CD8-positive, alpha-beta memory T cell (primary cell): ENCODE results near the gene TCEA2. TPM values are rescaled to one million over a fixed set of nuclear protein-coding genes. Genes with fewer than 3 reads are reported as not detected.

Experiments
- CTCF ChIA-PET: fragments of 350-600 bp; sonication (Branson Sonifier 250); formaldehyde crosslinking; loops from one replicate; lab custom pipeline; 2021; ENCODE audit warnings: antibody characterized with exemption; lab: Charles Lee
- POLR2A ChIA-PET: fragments of 350-600 bp; sonication (Branson Sonifier 250); formaldehyde crosslinking; loops from one replicate; lab custom pipeline; 2021; ENCODE audit warnings: antibody characterized with exemption; lab: Charles Lee
- DNase-seq, 5 donors: peaks; one replicate each; pipeline versions ENCODE4 v3.0.0 to v3.0.0-alpha.2; 2020 to 2022; ENCODE audit warnings: mixed read lengths in 1 of 5
- H3K27ac ChIP-seq: one replicate; pipeline ENCODE4 v1.7.0; 2013; ENCODE audit warnings: low read depth, mild to moderate bottlenecking, low read length, moderate library complexity
- H3K27me3 ChIP-seq: 2 replicates; pipeline ENCODE4 v1.7.0; 2013; ENCODE audit warnings: low read length, mild to moderate bottlenecking; ENCODE audit not compliant: insufficient read depth, poor library complexity, severe bottlenecking
- H3K36me3 ChIP-seq: 2 replicates; pipeline ENCODE4 v1.7.0; 2013; ENCODE audit warnings: mild to moderate bottlenecking, low read length, moderate library complexity; ENCODE audit not compliant: insufficient read depth
- H3K4me1 ChIP-seq: 2 replicates; pipeline ENCODE4 v1.7.0; 2013; ENCODE audit warnings: mild to moderate bottlenecking, low read length, moderate library complexity; ENCODE audit not compliant: insufficient read depth
- H3K4me3 ChIP-seq: 2 replicates; pipeline ENCODE4 v1.7.0; 2013; ENCODE audit warnings: mild to moderate bottlenecking, low read length
- H3K9me3 ChIP-seq: 2 replicates; pipeline ENCODE4 v1.7.0; 2013; ENCODE audit warnings: mild to moderate bottlenecking, low read length
- H3K27ac Mint-ChIP-seq, 8 donors: one replicate each; pipeline ENCODE4 v1.8.0; 2020 to 2021; ENCODE audit warnings: mixed read lengths in 8 of 8, mild to moderate bottlenecking in 6 of 8, inconsistent platforms in 3 of 8, moderate library complexity in 3 of 8
- H3K27me3 Mint-ChIP-seq, 2 donors: one replicate each; pipeline ENCODE4 v1.8.0; 2020 to 2021; ENCODE audit warnings: mixed read lengths in 2 of 2, mild to moderate bottlenecking in 1 of 2, moderate library complexity in 1 of 2
- H3K36me3 Mint-ChIP-seq, 3 donors: one replicate each; pipeline ENCODE4 v1.8.0; 2020 to 2021; ENCODE audit warnings: mixed read lengths in 3 of 3, inconsistent platforms in 1 of 3, mild to moderate bottlenecking in 1 of 3
- H3K4me1 Mint-ChIP-seq, 3 donors: one replicate each; pipeline ENCODE4 v1.8.0; 2020 to 2021; ENCODE audit warnings: mixed read lengths in 3 of 3, inconsistent platforms in 1 of 3, mild to moderate bottlenecking in 1 of 3
- H3K4me3 Mint-ChIP-seq, 7 donors: one replicate each; pipeline ENCODE4 v1.8.0; 2020 to 2021; ENCODE audit warnings: mixed read lengths in 7 of 7, mild to moderate bottlenecking in 6 of 7, moderate library complexity in 4 of 7, inconsistent platforms in 2 of 7
- H3K9me3 Mint-ChIP-seq, 5 donors: one replicate each; pipeline ENCODE4 v1.8.0; 2020 to 2022; ENCODE audit warnings: mixed read lengths in 5 of 5, mild to moderate bottlenecking in 3 of 5, moderate library complexity in 2 of 5, inconsistent platforms in 1 of 5
- polyA plus RNA-seq: library from polyadenylated mRNA; unstranded; fragments of 300-500 nt; fragmentation: Illumina TruSeq; gene quantifications from one replicate; pipeline ENCODE4 v1.2.3, GENCODE V29; 2021
- total RNA-seq, 2 experiments: library from RNA; stranded (reverse); gene quantifications; one replicate each; pipeline ENCODE4 v1.2.3, GENCODE V29; 2021

The TCEA2 gene
- total and polyA plus RNA-seq, 3 experiments from 2014 or later, result 24.2 to 30.9 (median 24.5) TPM

GRCh38 chr20:64057628-64058498, 5.1 kb upstream of the TCEA2 start:
- ChIA-PET CTCF (interaction anchor here (0.6 to 3.2 kb wide), 14 partner anchors 13 to 476 kb away, joined by 3 to 28 read pairs (median 4); partner anchors contain the start of genes C20orf204, LKAAEAR1, PRPF6 and SAMD10), POLR2A (interaction anchor here (0.9 kb wide), 1 partner anchor 19 kb away, joined by 4 read pairs; no protein-coding TSS in a partner anchor)
- Histone ChIP-seq H3K36me3 (no peaks in the 10 kb centered on the region), H3K27me3 (no peaks in the 10 kb centered on the region), H3K4me3 (no peak overlapping the region), H3K27ac (no peak overlapping the region), H3K4me1 (peaks cover 15% of the 10 kb centered on the region), H3K9me3 (no peaks in the 10 kb centered on the region)
- H3K36me3 Mint-ChIP-seq, result no peaks in the 10 kb centered on the region
- peaks cover 2 to 18% (median 13%) of the 10 kb centered on the region in 3 donors for H3K4me1 Mint-ChIP-seq
- H3K9me3 Mint-ChIP-seq, result no peaks in the 10 kb centered on the region
- H3K27ac Mint-ChIP-seq, result no peak overlapping the region
- H3K27me3 Mint-ChIP-seq, result peaks cover 5 to 14% of the 10 kb centered on the region in 2 donors
- H3K4me3 Mint-ChIP-seq, result peak overlapping the region in 5 of 7 donors; percentile 3 to 53 (median 44)
- peak; percentile 66 to 84 (median 70) for DNase-seq

DNA sequence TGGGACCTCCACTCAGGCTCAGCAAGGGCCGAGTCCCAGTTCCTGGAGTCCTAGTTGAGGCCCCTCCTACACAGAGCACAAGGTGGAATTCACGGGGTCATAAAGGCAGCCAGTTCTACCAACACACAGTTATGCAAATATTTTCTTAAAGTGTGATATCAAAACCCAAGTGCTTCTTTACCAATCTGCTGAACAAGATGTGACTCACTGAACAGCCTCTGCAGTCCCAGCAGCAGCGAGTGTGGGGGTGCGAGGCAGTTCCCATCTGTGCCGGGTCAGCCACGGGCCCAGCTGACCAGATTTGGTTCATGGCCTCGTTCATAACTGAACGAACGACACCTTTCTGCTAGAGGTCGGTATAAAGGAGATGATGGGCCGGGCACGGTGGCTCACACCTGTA, 4.5 kb upstream of the TCEA2 start:
- Histone ChIP-seq H3K27me3 (no peaks in the 10 kb centered on the region), H3K27ac (no peak overlapping the region), H3K36me3 (no peaks in the 10 kb centered on the region), H3K4me1 (peaks cover 16% of the 10 kb centered on the region), H3K9me3 (no peaks in the 10 kb centered on the region), H3K4me3 (no peak overlapping the region)
- no peak overlapping the region for H3K27ac Mint-ChIP-seq
- peaks cover 2 to 20% (median 13%) of the 10 kb centered on the region in 3 donors for H3K4me1 Mint-ChIP-seq
- DNase-seq, result no peak
- no peaks in the 10 kb centered on the region for H3K9me3 Mint-ChIP-seq
- H3K4me3 Mint-ChIP-seq, result no peak overlapping the region
- CTCF ChIA-PET, result interaction anchor here (1.4 to 3.2 kb wide), 3 partner anchors 19 to 193 kb away, joined by 4 to 28 read pairs (median 13); partner anchors contain the start of genes PRPF6, SAMD10 and TPD52L2
- no peaks in the 10 kb centered on the region for H3K36me3 Mint-ChIP-seq
- POLR2A ChIA-PET, result no interaction called here
- H3K27me3 Mint-ChIP-seq, result peaks cover 1 to 7% of the 10 kb centered on the region in 2 donors

DNA sequence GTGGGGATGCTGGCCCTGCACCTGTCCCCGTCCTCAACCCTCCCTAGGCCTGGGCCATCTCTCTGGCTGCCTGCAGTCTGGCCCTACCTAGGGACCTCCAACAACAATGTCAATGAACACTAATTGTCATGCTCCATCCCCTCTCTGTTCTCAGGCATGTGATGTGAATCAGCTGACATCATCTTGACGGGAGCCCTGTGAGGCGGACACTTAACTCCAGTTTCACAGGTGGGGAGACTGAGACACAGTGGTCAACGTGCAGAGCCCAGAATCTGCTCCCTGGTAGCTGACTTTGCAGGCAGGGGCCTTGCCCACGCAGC, 762 bp upstream of the TCEA2 start:
- POLR2A ChIA-PET, result interaction anchor here (0.8 to 1.4 kb wide), 6 partner anchors 13 to 541 kb away, joined by 3 to 6 read pairs (median 4); partner anchors contain the start of genes OPRL1, PRPF6, PTK6 and RGS19
- Mint-ChIP-seq H3K27ac (no peak overlapping the region), H3K4me1 (peaks cover 26 to 54% (median 33%) of the 10 kb centered on the region in 3 donors), H3K27me3 (peaks cover 0 to 1% of the 10 kb centered on the region in 2 donors), H3K9me3 (no peaks in the 10 kb centered on the region), H3K36me3 (peaks cover 0 to 2% (median 0%) of the 10 kb centered on the region in 3 donors), H3K4me3 (peak overlapping the region in 5 of 7 donors; percentile 15 to 88 (median 53))
- Histone ChIP-seq H3K9me3 (no peaks in the 10 kb centered on the region), H3K27ac (peak overlapping the region; percentile 51), H3K36me3 (no peaks in the 10 kb centered on the region), H3K4me3 (peak overlapping the region; percentile 50), H3K27me3 (no peaks in the 10 kb centered on the region), H3K4me1 (peaks cover 46% of the 10 kb centered on the region)
- CTCF ChIA-PET, result interaction anchor here (0.8 to 3.9 kb wide), 6 partner anchors 10 to 88 kb away, joined by 3 to 33 read pairs (median 3); partner anchors contain the start of genes C20orf204 and PRPF6
- DNase-seq, result no peak

GRCh38 chr20:64063389-64064144, 569 bp downstream of the TCEA2 start:
- Histone ChIP-seq H3K36me3 (no peaks in the 10 kb centered on the region), H3K27ac (peak overlapping the region; percentile 51), H3K9me3 (no peaks in the 10 kb centered on the region), H3K4me1 (peaks cover 41% of the 10 kb centered on the region), H3K27me3 (no peaks in the 10 kb centered on the region), H3K4me3 (peak overlapping the region; percentile 50)
- Mint-ChIP-seq H3K4me3 (peak overlapping the region; percentile 82 to 89 (median 86)), H3K4me1 (peaks cover 21 to 50% (median 24%) of the 10 kb centered on the region in 3 donors), H3K9me3 (no peaks in the 10 kb centered on the region), H3K27ac (peak overlapping the region in 7 of 8 donors; percentile 49 to 92 (median 68)), H3K27me3 (no peaks in the 10 kb centered on the region), H3K36me3 (peaks cover 0 to 2% (median 0%) of the 10 kb centered on the region in 3 donors)
- ChIA-PET CTCF (interaction anchor here (0.7 to 3.9 kb wide), 5 partner anchors 25 to 1684 kb away, joined by 3 to 33 read pairs (median 7); partner anchors contain the start of genes C20orf204 and PRPF6), POLR2A (interaction anchor here (0.9 to 1.4 kb wide), 7 partner anchors 12 to 542 kb away, joined by 3 to 6 read pairs (median 4); partner anchors contain the start of genes OPRL1, PRPF6 and RGS19)
- DNase-seq, result no peak

GRCh38 chr20:64064145-64064698, 1.2 kb downstream of the TCEA2 start:
- no peak for DNase-seq
- H3K27ac ChIP-seq, result no peak overlapping the region
- ChIA-PET POLR2A (interaction anchor here (1.0 to 1.1 kb wide), 2 partner anchors 15 to 84 kb away, joined by 3 read pairs; partner anchors contain the start of gene RGS19), CTCF (interaction anchor here (1.2 to 2.7 kb wide), 2 partner anchors 26 to 56 kb away, joined by 4 to 10 read pairs; no protein-coding TSS in a partner anchor)
- H3K9me3 Mint-ChIP-seq, result no peaks in the 10 kb centered on the region
- H3K36me3 Mint-ChIP-seq, result peaks cover 0 to 2% (median 0%) of the 10 kb centered on the region in 3 donors
- H3K4me3 Mint-ChIP-seq, result peak overlapping the region; percentile 82 to 89 (median 86)
- peak overlapping the region in 7 of 8 donors; percentile 49 to 88 (median 68) for H3K27ac Mint-ChIP-seq
- H3K9me3 ChIP-seq, result no peaks in the 10 kb centered on the region
- H3K27me3 Mint-ChIP-seq, result no peaks in the 10 kb centered on the region
- H3K4me3 ChIP-seq, result peak overlapping the region; percentile 50
- no peaks in the 10 kb centered on the region for H3K36me3 ChIP-seq
- H3K4me1 ChIP-seq, result peaks cover 42% of the 10 kb centered on the region
- peaks cover 21 to 50% (median 24%) of the 10 kb centered on the region in 3 donors for H3K4me1 Mint-ChIP-seq
- no peaks in the 10 kb centered on the region for H3K27me3 ChIP-seq

DNA sequence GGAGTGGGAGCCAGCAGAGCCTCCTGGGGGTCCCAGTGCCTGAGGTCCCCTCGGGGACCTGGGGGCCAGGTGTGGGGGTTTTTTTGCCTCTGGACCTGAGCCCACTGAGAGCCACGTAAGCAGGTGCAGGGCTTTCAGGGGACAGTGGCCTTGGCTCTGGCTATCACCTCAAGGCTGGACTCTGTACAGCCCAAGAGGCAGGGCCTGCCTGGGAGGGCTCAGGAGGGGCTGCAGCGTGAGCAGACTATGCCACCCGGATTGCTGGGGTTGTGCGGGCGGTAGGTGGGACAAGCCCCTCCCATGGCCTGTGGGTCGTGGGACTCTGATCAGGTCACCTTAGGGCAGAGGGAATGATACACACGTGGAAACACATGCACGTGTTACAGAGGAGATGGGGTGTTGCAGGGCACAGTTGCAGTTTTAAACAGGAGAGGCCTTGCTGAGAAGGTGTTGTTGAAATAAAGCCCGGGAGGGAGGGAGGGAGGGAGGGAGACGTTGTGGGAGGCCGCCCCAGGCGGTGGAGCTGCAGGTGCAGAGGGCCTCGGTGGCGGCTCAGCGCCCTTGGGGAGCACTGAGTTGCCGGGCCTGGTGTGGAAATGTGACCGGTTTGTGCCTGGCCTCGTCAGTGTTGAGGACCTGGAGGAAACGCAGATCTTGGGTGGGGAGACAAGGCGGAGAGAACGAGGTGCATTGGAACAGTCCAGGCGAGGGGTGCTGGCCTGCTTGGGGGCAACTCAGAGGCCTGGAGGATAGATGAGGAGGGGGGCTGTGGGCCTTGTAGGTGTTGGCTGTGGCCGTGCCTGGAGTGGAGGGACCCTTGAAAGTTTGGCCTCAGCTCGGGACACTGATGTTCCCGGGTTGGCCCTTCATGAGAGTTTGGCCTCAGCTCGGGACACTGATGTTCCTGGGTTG, 2.3 kb downstream of the TCEA2 start:
- CTCF ChIA-PET, result interaction anchor here (1.2 to 2.7 kb wide), 3 partner anchors 16 to 55 kb away, joined by 4 to 10 read pairs (median 4); no protein-coding TSS in a partner anchor
- Mint-ChIP-seq H3K27ac (peak overlapping the region; percentile 42 to 90 (median 80)), H3K4me3 (peak overlapping the region; percentile 53 to 80 (median 64))

More for the DNA sequence above, 2.3 kb downstream of the TCEA2 start:
- Histone ChIP-seq H3K4me1 (peaks cover 50% of the 10 kb centered on the region), H3K9me3 (no peaks in the 10 kb centered on the region), H3K4me3 (no peak overlapping the region), H3K27ac (no peak overlapping the region), H3K27me3 (no peaks in the 10 kb centered on the region), H3K36me3 (no peaks in the 10 kb centered on the region)
- Mint-ChIP-seq H3K36me3 (peaks cover 0 to 2% (median 0%) of the 10 kb centered on the region in 3 donors), H3K9me3 (no peaks in the 10 kb centered on the region), H3K27me3 (no peaks in the 10 kb centered on the region), H3K4me1 (peaks cover 21 to 50% (median 24%) of the 10 kb centered on the region in 3 donors)
- POLR2A ChIA-PET, result interaction anchor here (1.3 kb wide), 1 partner anchor 18 kb away, joined by 4 read pairs; no protein-coding TSS in a partner anchor
- no peak for DNase-seq
